Keratinocyte (primary cell): Measurements from ENCODE around the gene OSBPL10.

Source experiments
- CTCF ChIP-seq, 3 experiments: IDR thresholded peaks in 1 of 3; conservative IDR thresholded peaks in 1 of 3; optimal IDR thresholded peaks in 1 of 3; 2 replicates in 2 of 3; 3 replicates in 1 of 3; pipeline versions ENCODE3 to v1.5.1; 2011; ENCODE audit warnings: low read length in 3 of 3, mild to moderate bottlenecking in 3 of 3, moderate library complexity in 2 of 3, control low read depth in 1 of 3, inconsistent platforms in 1 of 3; ENCODE audit not compliant: insufficient read depth in 2 of 3; ENCODE audit errors: extremely low read depth in 1 of 3
- EZH2 ChIP-seq: IDR thresholded peaks from one replicate; pipeline ENCODE4 v1.6.1; 2012; ENCODE audit warnings: inconsistent platforms, mild to moderate bottlenecking, low read length, moderate library complexity

- TF ChIP-seq CTCF (optimal IDR thresholded peaks at IDR 0.05 in 1 of 3, IDR thresholded peaks at IDR 0.05 in 1 of 3, conservative IDR thresholded peaks at IDR 0.05 in 1 of 3; ENCODE audit: extremely low read depth in 1 of 3, insufficient read depth in 2 of 3, low read length in 3 of 3), result no peak
- TF ChIP-seq EZH2, result no peak
These were observed 38.6 kb downstream of the OSBPL10 start for GRCh38 chr3:31942446-31942845.
